Measurements from ENCODE around the gene GARRE1. TPM values are rescaled to one million over a fixed set of nuclear protein-coding genes. Genes with fewer than 3 reads are reported as not detected.
"Not testable (repeated sequence)": the region's sequence is repeated elsewhere in the genome, so short reads cannot be mapped to it uniquely, and the experiment has no call there.

Gene GARRE1
- polyA plus RNA-seq, 1 donor, result 21.7 TPM

GRCh38 chr19:34230820-34231219 lies 23.5 kb upstream of the GARRE1 start:
- DNase-seq (ENCODE audit: low read depth), result no peak

GRCh38 chr19:34231439-34231838 lies 22.9 kb upstream of the GARRE1 start:
- no peak for DNase-seq (ENCODE audit: low read depth)

DNA sequence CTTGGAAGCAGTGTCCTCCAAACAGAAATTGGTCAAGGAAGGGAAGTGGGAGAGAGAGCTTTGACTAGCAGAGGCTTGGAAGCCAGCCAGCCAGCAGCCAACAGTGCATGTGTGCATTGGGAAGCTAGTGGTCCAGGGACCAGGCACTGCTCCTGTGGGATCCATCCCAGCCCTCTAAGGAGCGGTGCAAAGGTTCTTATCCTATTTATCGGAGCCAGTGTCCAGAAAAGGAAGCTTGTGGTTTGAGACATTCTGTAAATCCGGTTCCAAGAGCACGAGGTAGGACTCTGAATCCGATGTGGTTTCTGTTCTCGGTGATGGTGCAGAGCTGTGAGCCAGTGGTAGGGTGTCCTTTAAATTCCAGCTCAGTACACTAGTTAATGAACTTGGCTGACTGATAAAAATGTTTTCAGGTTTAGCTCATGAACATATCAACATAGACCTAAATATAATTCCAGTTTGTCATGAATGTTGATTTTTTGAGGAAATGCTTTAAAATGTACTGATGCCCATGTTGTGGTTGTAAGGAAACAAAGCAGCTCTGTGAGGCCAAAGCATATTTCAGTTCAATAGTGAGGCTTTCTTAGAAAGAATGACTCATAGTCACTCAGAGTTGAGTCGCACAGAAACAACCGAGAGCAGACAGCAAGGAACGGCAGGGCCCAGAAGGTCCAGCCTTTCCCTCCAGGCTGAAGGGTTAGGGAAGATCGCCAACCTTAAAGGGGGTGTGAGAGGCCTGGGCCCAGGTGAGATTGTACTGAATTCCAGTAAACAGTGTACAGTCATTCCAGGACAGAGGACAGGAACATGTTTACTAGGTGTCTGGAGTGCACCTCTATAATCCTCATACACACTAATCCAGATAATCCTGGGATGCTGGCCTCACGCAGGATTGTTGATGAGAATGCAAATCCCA lies 21.5 kb upstream of the GARRE1 start:
- DNase-seq (ENCODE audit: low read depth), result no peak

DNA sequence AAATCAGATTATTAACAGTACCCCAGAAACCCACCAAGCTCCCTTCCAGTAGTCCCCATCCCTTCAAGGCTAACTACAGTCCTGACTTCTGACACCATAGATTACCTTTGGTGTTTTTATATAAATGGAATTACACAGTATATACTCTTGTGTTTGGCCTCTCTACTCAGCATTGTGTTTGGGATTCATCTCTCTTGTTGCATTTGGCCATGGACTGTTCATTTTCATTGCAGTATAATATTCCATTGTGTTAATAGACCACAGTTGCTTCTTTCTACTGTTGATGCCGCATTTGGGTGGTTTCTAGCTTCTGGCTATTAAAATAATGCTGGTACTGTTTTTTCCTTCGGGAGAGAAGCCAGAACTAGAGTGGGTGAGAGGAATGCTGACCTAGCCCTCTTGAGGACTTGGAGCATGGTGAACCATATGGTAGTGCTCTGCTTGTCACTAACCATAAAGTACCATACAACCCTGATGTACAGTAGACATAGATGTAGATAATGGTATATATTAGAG lies 18.9 kb upstream of the GARRE1 start:
- no peak for DNase-seq (ENCODE audit: low read depth)

GRCh38 chr19:34236035-34236987 lies 18.0 kb upstream of the GARRE1 start:
- DNase-seq (ENCODE audit: low read depth), result no peak

GRCh38 chr19:34237283-34237682 lies 17.1 kb upstream of the GARRE1 start:
- DNase-seq (ENCODE audit: low read depth), result no peak

DNA sequence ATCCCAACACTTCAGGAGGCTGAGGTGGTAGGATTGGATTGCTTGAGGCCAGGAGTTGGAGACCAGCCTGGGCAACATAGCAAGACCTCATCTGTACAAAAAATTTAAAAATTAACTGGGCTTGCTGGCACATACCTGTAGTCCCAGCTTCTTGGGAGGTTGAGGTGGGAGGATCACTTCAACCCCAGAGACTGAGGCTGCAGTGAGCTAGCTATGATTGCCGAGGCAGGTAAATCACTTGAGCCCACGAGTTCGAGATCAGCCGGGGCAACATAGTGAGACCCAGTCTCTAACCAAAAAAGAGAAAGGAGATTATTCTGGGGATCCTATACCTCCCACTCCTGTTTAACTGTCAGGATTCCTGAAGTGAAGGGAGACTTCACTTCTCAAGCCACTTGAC lies 16.4 kb upstream of the GARRE1 start:
- DNase-seq (ENCODE audit: low read depth), result no peak

DNA sequence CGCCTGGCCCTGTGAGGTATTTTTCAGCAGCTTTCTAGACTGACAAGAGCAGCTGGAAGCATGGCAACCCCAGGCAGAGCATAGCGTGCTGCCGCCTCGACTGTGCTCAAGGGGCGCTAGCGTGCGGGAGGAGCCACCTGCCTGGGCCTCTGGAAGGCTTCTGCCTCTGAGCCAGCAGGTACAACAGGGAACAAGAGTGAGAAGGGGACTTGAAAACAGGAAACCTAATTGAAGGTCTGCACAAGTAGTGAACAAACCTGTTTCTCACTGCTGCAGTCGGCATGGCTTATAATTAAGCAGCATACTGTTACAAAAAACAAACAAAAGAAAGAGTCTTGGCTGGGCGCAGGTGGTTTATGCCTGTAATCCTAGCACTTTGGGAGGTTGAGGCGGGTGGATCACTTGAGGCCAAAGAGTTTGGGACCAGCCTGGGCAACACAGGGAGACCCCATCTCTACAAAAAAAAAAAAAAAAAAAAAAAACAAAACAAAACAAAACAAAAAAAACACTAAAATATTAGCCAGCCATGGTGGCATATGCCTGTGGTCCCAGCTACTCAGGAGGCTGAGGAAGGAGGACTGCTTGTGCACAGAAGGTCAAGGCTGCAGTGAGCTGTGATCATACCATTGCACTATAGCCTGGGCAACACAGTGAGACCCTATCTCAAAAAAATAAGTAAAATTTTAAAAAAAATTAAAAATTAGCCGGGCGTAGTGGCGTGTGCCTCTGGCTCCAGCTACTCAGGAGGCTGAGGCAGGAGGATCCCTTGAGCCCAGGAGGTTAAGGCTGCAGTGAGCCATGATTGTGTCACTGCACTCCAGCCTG lies 12.6 kb upstream of the GARRE1 start:
- no peak for DNase-seq (ENCODE audit: low read depth)

GRCh38 chr19:34243138-34243875 lies 11.0 kb upstream of the GARRE1 start:
- not testable (repeated sequence) for DNase-seq (ENCODE audit: low read depth)

GRCh38 chr19:34243876-34244578 lies 10.3 kb upstream of the GARRE1 start:
- no peak for DNase-seq (ENCODE audit: low read depth)

DNA sequence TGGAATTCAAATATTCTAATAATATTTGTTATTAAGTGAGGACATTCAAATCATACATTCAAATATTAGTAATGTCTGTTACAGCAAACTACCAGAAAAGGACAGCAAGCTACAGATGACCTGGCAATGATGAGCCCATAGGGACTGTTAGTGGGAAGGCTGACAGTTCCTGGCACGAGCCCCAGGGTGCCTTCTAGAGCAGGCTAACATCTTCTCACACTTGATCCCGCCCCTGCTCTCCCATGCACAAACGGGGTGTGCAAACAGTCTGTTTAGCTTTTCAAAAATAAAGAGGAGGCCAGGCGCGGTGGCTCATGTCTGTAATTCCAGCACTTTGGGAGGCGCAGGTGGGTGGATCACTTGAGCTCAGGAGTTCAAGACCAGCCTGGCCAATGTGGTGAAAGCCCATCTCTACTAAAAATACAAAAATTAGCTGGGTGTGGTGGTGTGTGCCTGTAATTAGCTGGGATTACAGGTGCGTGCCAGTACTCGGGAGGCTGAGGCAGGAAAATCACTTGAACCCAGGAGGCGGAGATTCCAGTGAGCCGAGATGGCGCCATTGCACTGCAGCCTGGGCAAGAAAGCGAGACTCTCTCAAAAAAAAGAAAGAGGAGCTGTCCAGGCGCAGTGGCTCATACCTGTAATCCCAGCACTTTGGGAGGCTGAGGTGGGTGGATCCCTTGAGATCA lies 9.6 kb upstream of the GARRE1 start:
- no peak for DNase-seq (ENCODE audit: low read depth)

- no peak for DNase-seq (ENCODE audit: low read depth)
These were observed 8.0 kb upstream of the GARRE1 start for GRCh38 chr19:34246340-34246739.

- no peak for DNase-seq (ENCODE audit: low read depth)
These were observed 5.4 kb upstream of the GARRE1 start for GRCh38 chr19:34248941-34249340.

DNA sequence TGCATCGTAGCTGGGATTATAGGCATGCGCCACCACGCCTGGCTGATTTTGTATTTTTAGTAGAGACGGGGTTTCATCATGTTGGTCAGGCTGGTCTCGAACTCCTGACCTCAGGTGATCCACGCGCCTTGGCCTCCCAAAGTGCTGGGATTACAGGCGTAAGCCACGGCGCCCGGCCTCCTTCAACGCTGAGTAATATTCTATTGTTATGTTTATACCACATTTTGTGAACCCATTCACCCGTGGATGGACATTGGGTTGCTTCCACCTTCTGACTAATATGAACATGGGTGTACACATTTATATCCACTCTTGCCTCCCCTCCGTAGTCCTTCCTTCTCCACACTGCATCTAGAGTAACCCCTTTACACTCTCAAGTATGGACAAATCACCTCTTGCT lies 1.2 kb upstream of the GARRE1 start:
- DNase-seq (ENCODE audit: low read depth), result not testable (repeated sequence)

GRCh38 chr19:34253681-34254045 lies 691 bp upstream of the GARRE1 start:
- DNase-seq (ENCODE audit: low read depth), result not testable (repeated sequence)

- no peak for DNase-seq (ENCODE audit: low read depth)
These were observed 511 bp downstream of the GARRE1 start for GRCh38 chr19:34254698-34255432.

DNA sequence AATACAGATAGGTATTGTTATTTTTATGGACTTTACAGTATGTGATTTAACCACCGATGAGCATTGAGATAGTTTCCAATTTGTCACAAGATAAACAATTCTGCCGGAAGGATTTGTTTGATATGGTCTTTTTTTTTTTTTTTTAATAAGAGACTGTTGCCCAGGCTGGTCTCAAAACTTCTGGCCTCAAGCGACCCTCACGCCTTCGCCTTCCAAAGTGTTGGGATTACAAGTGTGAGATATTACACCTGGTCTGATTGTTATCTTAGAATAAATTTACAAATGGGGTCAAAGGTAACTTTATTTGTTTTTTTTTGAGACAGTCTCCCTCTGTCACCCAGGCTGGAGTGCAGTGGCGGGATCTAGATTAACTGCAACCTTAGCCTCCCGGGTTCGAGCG lies 1.2 kb downstream of the GARRE1 start:
- DNase-seq (ENCODE audit: low read depth), result no peak

DNA sequence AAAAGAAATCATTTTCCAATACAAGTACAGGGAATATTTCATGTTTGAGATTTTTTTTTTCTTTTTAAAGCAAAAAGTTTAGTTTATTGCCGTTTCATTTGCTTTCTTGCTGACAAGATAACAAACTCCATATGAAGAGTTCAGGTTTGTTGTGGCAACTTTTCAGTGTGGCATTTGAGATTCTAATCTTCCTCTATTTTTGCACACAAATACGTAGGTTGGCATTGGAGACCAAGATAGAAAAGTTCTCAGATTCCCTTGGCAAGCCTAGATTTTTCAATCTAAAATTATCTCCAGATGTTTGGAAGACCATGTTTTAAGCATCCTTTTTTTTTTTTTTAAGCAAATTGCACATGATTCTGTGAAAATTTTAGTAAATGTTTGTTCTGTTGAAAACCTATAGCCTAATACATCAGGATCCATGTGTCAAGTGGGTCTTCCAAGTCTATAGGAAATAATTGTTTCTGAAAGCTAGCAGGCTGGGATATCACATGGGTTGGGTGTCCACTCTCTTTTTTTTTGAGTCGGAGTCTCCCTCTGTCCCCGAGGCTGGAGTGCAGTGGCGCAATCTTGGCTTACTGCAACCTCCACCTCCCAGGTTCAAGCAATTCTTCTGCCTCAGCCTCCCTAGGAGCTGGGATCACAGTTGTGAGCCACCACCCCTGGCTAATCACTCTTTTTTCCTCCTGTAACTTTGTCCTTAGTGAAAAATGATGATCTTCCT lies 2.6 kb downstream of the GARRE1 start:
- DNase-seq (ENCODE audit: low read depth), result no peak

Measured in forelimb muscle (tissue), 1 donor.